Sigmoid colon (tissue), 4 donors: ENCODE measurements around the gene ABCA13.
"Not testable (repeated sequence)": the region's sequence is repeated elsewhere in the genome, so short reads cannot be mapped to it uniquely, and the experiment has no call there.

Experiments used
- CTCF ChIP-seq, 4 experiments: fragments of 450-650 bp in 3 of 4; fragments of 200-600 bp in 1 of 4; IDR thresholded peaks; one replicate each; pipeline ENCODE4 v1.5.1; 2016 to 2019; ENCODE audit warnings: antibody characterized with exemption in 4 of 4, mild to moderate bottlenecking in 3 of 4, moderate library complexity in 2 of 4
- EP300 ChIP-seq, 4 donors: sonication (generic); formaldehyde crosslinking; IDR thresholded peaks; one replicate each; pipeline ENCODE4 v1.6.1; 2017; ENCODE audit warnings: antibody characterized with exemption in 4 of 4
- POLR2A ChIP-seq, 2 donors: fragments of 450-650 bp; IDR thresholded peaks; one replicate each; pipeline ENCODE4 v1.6.1; 2016; ENCODE audit warnings: antibody characterized with exemption in 2 of 2, mild to moderate bottlenecking in 2 of 2, moderate library complexity in 2 of 2
- POLR2AphosphoS5 ChIP-seq, 4 donors: sonication (generic); formaldehyde crosslinking; IDR thresholded peaks; one replicate each; pipeline ENCODE4 v1.6.1; 2017; ENCODE audit warnings: antibody characterized with exemption in 4 of 4

- TF ChIP-seq POLR2A, CTCF, POLR2AphosphoS5, EP300 (IDR thresholded peaks at IDR 0.05): not testable (repeated sequence)
Measured at GRCh38 chr7:48200946-48201589, 29.8 kb downstream of the ABCA13 start.
